WTC11 (cell line): ENCODE results near the gene HEYL. TPM values are rescaled to one million over a fixed set of nuclear protein-coding genes. Genes with fewer than 3 reads are reported as not detected.

Source experiments
- ATAC-seq: fragments of 200-7000 bp; cut with Tn5 transposase; 2 replicates; pipeline ENCODE4 v1.10.0; 2021; ENCODE audit warnings: mild to moderate bottlenecking, moderate library complexity
- CTCF ChIA-PET: fragments of 300-600 bp; sonication (Branson Sonifier 250); formaldehyde crosslinking; loops from one replicate; lab custom pipeline; 2021; ENCODE audit warnings: antibody characterized with exemption; lab: Charles Lee
- POLR2A ChIA-PET: fragments of 350-600 bp; sonication (Branson Sonifier 250); formaldehyde crosslinking; loops from one replicate; lab custom pipeline; 2021; ENCODE audit warnings: antibody characterized with exemption; lab: Charles Lee
- DNase-seq: peaks from one replicate; pipeline ENCODE4 v3.0.0; 2021; ENCODE audit warnings: low spot score
- H3K27ac Mint-ChIP-seq: 2 replicates; pipeline ENCODE4 v1.8.0; 2021; ENCODE audit warnings: mixed read lengths
- H3K27me3 Mint-ChIP-seq: 2 replicates; pipeline ENCODE4 v1.8.0; 2021; ENCODE audit warnings: low read depth, mild to moderate bottlenecking, moderate library complexity, mixed read lengths
- H3K36me3 Mint-ChIP-seq: 2 replicates; pipeline ENCODE4 v1.8.0; 2021; ENCODE audit warnings: mixed read lengths
- H3K4me1 Mint-ChIP-seq: 2 replicates; pipeline ENCODE4 v1.8.0; 2022; ENCODE audit warnings: mixed read lengths
- H3K4me3 Mint-ChIP-seq: 2 replicates; pipeline ENCODE4 v1.8.0; 2021; ENCODE audit warnings: mild to moderate bottlenecking, moderate library complexity, mixed read lengths
- H3K9me3 Mint-ChIP-seq: 2 replicates; pipeline ENCODE4 v1.8.0; 2021; ENCODE audit warnings: mixed read lengths
- EMX1 ChIP-seq: fragments of 250-450 bp; sonication (Bioruptor Pico); IDR thresholded peaks from 2 replicates; pipeline ENCODE4 v1.8.0; 2021; ENCODE audit warnings: mild to moderate bottlenecking
- ESRRA ChIP-seq: sonication (generic); formaldehyde crosslinking; IDR thresholded peaks from 2 replicates; pipeline ENCODE4 v1.8.1; 2022; ENCODE audit warnings: mild to moderate bottlenecking, missing genetic modification reagents, borderline replicate concordance
- GABPB1 ChIP-seq: sonication (generic); formaldehyde crosslinking; IDR thresholded peaks from 2 replicates; pipeline ENCODE4 v1.8.1; 2023; ENCODE audit warnings: mild to moderate bottlenecking, missing genetic modification reagents
- GRHL2 ChIP-seq: fragments of 250-450 bp; sonication (Bioruptor Pico); IDR thresholded peaks from 2 replicates; pipeline ENCODE4 v1.8.0; 2022; ENCODE audit warnings: mild to moderate bottlenecking, moderate library complexity; ENCODE audit not compliant: insufficient replicate concordance, severe bottlenecking
- GTF2I ChIP-seq: fragments of 250-450 bp; sonication (Bioruptor Pico); conservative IDR thresholded peaks from 2 replicates; pipeline ENCODE4 v1.4.0; 2021; ENCODE audit warnings: mild to moderate bottlenecking
- JUN ChIP-seq: sonication (generic); formaldehyde crosslinking; IDR thresholded peaks from 2 replicates; pipeline ENCODE4 v1.8.0; 2023; ENCODE audit warnings: mild to moderate bottlenecking, missing genetic modification reagents
- MXD4 ChIP-seq: fragments of 250-450 bp; sonication (Bioruptor Pico); IDR thresholded peaks from 2 replicates; pipeline ENCODE4 v1.8.0; 2021; ENCODE audit warnings: mild to moderate bottlenecking, moderate library complexity, borderline replicate concordance
- MYBL2 ChIP-seq: sonication (generic); formaldehyde crosslinking; IDR thresholded peaks from 2 replicates; pipeline ENCODE4 v1.8.1; 2023; ENCODE audit warnings: mild to moderate bottlenecking, moderate library complexity, missing genetic modification reagents
- NFE2L1 ChIP-seq: sonication (generic); formaldehyde crosslinking; IDR thresholded peaks from 2 replicates; pipeline ENCODE4 v1.8.1; 2023; ENCODE audit warnings: missing genetic modification reagents
- NR1H2 ChIP-seq: sonication (generic); formaldehyde crosslinking; IDR thresholded peaks from 2 replicates; pipeline ENCODE4 v1.9.0; 2021; ENCODE audit warnings: mild to moderate bottlenecking, moderate library complexity, missing genetic modification reagents
- TEAD4 ChIP-seq: sonication (generic); formaldehyde crosslinking; IDR thresholded peaks from 2 replicates; pipeline ENCODE4 v1.8.0; 2022; ENCODE audit warnings: mild to moderate bottlenecking, missing genetic modification reagents
- ZBTB21 ChIP-seq: sonication (generic); formaldehyde crosslinking; IDR thresholded peaks from 2 replicates; pipeline ENCODE4 v1.8.1; 2023; ENCODE audit warnings: mild to moderate bottlenecking, missing genetic modification reagents, borderline replicate concordance
- ZNF219 ChIP-seq: sonication (generic); formaldehyde crosslinking; IDR thresholded peaks from 2 replicates; pipeline ENCODE4 v1.8.0; 2023; ENCODE audit warnings: missing genetic modification reagents, mild to moderate bottlenecking, borderline replicate concordance
- total RNA-seq: library from RNA; stranded (reverse); gene quantifications from 3 replicates; pipeline ENCODE4 v1.2.3, GENCODE V29; 2021
- TF ChIP-seq, protein P1 (sequence below): fragments of 250-450 bp; sonication (Bioruptor Pico); IDR thresholded peaks from 2 replicates; pipeline ENCODE4 v1.9.0; 2021; ENCODE audit warnings: moderate library complexity, mild to moderate bottlenecking, inconsistent platforms, borderline replicate concordance
- TF ChIP-seq, protein P2 (sequence below): sonication (generic); formaldehyde crosslinking; IDR thresholded peaks from 2 replicates; pipeline ENCODE4 v1.8.0; 2022; ENCODE audit warnings: mild to moderate bottlenecking, missing genetic modification reagents
- TF ChIP-seq, protein P3 (sequence below): fragments of 200-600 bp; IDR thresholded peaks from 2 replicates; pipeline ENCODE4 v1.8.0; 2022; ENCODE audit warnings: antibody characterized with exemption
- TF ChIP-seq, protein P4 (sequence below): sonication (generic); formaldehyde crosslinking; IDR thresholded peaks from 2 replicates; pipeline ENCODE4 v1.8.1; 2023; ENCODE audit warnings: mild to moderate bottlenecking, missing genetic modification reagents, moderate library complexity
- TF ChIP-seq, protein P5 (sequence below): sonication (generic); formaldehyde crosslinking; IDR thresholded peaks from 2 replicates; pipeline ENCODE4 v1.8.0; 2023; ENCODE audit warnings: missing genetic modification reagents, mild to moderate bottlenecking, borderline replicate concordance
- TF ChIP-seq, protein P6 (sequence below): fragments of 250-450 bp; sonication (Bioruptor Pico); conservative IDR thresholded peaks from 2 replicates; pipeline ENCODE4 v1.9.0; 2021; ENCODE audit warnings: mild to moderate bottlenecking
- TF ChIP-seq, protein P7 (sequence below): sonication (generic); formaldehyde crosslinking; IDR thresholded peaks from 2 replicates; pipeline ENCODE4 v1.8.1; 2022; ENCODE audit warnings: low read depth, mild to moderate bottlenecking, moderate library complexity, missing genetic modification reagents, borderline replicate concordance

HEYL gene
- total RNA-seq, 1 experiment from 2014 or later = 2.3 TPM

DNA sequence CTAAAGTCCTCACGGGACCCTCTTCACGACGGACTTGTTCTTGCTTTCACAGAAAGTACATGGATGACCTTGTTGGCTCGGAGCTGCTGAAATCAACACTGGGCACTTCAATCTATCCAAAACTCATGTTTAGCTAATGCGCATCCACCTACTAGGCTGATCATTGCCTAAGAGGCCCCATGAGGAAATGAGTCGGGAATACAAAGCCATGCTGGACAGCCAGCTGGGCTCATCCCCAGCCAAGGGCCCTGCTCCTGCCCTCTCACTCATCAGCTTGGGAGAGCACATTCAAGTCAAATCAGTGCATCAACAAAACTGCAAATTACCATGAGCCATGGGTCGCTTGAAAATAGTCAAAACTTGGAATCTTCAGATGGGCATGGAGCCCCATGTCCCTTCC, 14.8 kb upstream of the HEYL start (continued):
- TF ChIP-seq, protein P1, sequence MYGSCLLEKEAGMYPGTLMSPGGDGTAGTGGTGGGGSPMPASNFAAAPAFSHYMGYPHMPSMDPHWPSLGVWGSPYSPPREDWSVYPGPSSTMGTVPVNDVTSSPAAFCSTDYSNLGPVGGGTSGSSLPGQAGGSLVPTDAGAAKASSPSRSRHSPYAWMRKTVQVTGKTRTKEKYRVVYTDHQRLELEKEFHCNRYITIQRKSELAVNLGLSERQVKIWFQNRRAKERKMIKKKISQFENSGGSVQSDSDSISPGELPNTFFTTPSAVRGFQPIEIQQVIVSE = no peak
- TF ChIP-seq ESRRA (CRISPR knock-in tag) (no peak), GABPB1 (no peak)

DNA sequence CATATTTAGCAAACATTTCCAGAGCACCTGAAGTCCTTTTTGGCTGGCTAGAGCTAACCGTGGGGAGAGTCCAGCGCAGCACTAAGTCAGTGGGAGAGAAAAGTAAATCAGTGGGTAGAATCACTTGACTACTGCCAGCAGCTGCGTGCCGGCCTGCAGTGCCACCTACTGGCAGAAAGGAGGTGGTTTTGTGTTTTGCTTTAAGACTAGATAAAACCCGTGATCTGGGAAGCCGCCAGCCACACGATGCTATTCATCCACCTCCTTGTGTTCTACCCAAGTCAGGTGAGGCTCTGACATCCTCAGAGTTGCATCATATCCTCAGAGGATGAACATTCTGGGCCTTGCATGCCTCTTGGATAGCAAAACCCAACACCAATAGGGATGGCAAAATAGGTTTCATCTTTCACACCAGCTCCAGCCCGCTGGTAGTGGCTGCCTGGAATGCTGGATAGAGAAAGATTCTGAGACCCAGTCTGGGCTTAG, 14.1 kb upstream of the HEYL start:
- POLR2A ChIA-PET = interaction anchor here (1.2 to 1.4 kb wide), 2 partner anchors 43 to 47 kb away, joined by 4 to 6 read pairs; no protein-coding TSS in a partner anchor
- Mint-ChIP-seq H3K4me3 (no peak overlapping the region), H3K4me1 (peaks cover 5% of the 10 kb centered on the region)
- CTCF ChIA-PET = interaction anchor here (0.6 to 5.9 kb wide), 19 partner anchors 10 to 162 kb away, joined by 3 to 86 read pairs (median 5); partner anchors contain the start of genes BMP8A, HEYL, HPCAL4 and NT5C1A
- TF ChIP-seq ZNF219 (CRISPR knock-in tag) (no peak), EMX1 (CRISPR knock-in tag) (no peak), ZBTB21 (no peak), JUN (CRISPR knock-in tag) (no peak), NFE2L1 (no peak)
- TF ChIP-seq, protein P2, sequence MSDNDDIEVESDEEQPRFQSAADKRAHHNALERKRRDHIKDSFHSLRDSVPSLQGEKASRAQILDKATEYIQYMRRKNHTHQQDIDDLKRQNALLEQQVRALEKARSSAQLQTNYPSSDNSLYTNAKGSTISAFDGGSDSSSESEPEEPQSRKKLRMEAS (CRISPR knock-in tag) = peak; percentile 62; the same call in 1 of the 2 replicates
- TF ChIP-seq, protein P3, sequence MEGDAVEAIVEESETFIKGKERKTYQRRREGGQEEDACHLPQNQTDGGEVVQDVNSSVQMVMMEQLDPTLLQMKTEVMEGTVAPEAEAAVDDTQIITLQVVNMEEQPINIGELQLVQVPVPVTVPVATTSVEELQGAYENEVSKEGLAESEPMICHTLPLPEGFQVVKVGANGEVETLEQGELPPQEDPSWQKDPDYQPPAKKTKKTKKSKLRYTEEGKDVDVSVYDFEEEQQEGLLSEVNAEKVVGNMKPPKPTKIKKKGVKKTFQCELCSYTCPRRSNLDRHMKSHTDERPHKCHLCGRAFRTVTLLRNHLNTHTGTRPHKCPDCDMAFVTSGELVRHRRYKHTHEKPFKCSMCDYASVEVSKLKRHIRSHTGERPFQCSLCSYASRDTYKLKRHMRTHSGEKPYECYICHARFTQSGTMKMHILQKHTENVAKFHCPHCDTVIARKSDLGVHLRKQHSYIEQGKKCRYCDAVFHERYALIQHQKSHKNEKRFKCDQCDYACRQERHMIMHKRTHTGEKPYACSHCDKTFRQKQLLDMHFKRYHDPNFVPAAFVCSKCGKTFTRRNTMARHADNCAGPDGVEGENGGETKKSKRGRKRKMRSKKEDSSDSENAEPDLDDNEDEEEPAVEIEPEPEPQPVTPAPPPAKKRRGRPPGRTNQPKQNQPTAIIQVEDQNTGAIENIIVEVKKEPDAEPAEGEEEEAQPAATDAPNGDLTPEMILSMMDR = peak; percentile 67
- TF ChIP-seq, all 79 proteins: peak for 2
- Mint-ChIP-seq H3K36me3 (no peaks in the 10 kb centered on the region), H3K9me3 (no peaks in the 10 kb centered on the region), H3K27ac (no peak overlapping the region), H3K27me3 (peaks cover 71% of the 10 kb centered on the region)
- peak; percentile 83 for DNase-seq
- ATAC-seq = peak; percentile 64

DNA sequence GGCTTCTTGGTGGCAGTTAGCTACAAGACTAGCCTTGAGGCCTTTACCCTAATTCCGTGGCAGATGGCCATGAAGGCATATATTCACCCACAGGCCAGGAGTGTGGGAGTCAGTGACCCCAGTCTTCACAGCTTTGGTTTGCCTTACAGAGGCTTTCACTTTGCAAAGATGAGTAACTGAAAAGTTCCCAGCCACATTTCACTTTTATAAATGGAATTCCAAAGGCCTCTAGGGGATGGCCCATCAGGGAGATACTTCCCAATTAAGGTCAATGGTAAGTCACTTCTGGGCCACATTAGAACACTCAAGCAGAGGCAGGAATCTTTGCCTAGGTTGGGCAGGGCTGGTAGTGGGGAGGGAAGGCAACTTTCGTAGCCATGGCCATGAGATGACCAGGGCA, 13.1 kb upstream of the HEYL start:
- no peaks in the 10 kb centered on the region for H3K9me3 Mint-ChIP-seq
- peaks cover 5% of the 10 kb centered on the region; the same call in 1 of the 2 replicates for H3K4me1 Mint-ChIP-seq
- ATAC-seq (no peak), DNase-seq (no peak)
- H3K27ac Mint-ChIP-seq = no peak overlapping the region
- peaks cover 71% of the 10 kb centered on the region for H3K27me3 Mint-ChIP-seq
- H3K36me3 Mint-ChIP-seq = no peaks in the 10 kb centered on the region
- ChIA-PET POLR2A (no interaction called here), CTCF (interaction anchor here (0.7 to 5.9 kb wide), 7 partner anchors 15 to 147 kb away, joined by 3 to 86 read pairs (median 6); partner anchors contain the start of gene NT5C1A)
- no peak overlapping the region for H3K4me3 Mint-ChIP-seq
- TF ChIP-seq TEAD4 (CRISPR knock-in tag) (no peak), GTF2I (CRISPR knock-in tag) (no peak), ESRRA (CRISPR knock-in tag) (no peak), NFE2L1 (no peak), MYBL2 (CRISPR knock-in tag) (no peak), GRHL2 (no peak), NR1H2 (CRISPR knock-in tag) (no peak), MXD4 (no peak)
- TF ChIP-seq, protein P4, sequence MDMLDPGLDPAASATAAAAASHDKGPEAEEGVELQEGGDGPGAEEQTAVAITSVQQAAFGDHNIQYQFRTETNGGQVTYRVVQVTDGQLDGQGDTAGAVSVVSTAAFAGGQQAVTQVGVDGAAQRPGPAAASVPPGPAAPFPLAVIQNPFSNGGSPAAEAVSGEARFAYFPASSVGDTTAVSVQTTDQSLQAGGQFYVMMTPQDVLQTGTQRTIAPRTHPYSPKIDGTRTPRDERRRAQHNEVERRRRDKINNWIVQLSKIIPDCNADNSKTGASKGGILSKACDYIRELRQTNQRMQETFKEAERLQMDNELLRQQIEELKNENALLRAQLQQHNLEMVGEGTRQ (CRISPR knock-in tag) = no peak
- TF ChIP-seq, protein P5, sequence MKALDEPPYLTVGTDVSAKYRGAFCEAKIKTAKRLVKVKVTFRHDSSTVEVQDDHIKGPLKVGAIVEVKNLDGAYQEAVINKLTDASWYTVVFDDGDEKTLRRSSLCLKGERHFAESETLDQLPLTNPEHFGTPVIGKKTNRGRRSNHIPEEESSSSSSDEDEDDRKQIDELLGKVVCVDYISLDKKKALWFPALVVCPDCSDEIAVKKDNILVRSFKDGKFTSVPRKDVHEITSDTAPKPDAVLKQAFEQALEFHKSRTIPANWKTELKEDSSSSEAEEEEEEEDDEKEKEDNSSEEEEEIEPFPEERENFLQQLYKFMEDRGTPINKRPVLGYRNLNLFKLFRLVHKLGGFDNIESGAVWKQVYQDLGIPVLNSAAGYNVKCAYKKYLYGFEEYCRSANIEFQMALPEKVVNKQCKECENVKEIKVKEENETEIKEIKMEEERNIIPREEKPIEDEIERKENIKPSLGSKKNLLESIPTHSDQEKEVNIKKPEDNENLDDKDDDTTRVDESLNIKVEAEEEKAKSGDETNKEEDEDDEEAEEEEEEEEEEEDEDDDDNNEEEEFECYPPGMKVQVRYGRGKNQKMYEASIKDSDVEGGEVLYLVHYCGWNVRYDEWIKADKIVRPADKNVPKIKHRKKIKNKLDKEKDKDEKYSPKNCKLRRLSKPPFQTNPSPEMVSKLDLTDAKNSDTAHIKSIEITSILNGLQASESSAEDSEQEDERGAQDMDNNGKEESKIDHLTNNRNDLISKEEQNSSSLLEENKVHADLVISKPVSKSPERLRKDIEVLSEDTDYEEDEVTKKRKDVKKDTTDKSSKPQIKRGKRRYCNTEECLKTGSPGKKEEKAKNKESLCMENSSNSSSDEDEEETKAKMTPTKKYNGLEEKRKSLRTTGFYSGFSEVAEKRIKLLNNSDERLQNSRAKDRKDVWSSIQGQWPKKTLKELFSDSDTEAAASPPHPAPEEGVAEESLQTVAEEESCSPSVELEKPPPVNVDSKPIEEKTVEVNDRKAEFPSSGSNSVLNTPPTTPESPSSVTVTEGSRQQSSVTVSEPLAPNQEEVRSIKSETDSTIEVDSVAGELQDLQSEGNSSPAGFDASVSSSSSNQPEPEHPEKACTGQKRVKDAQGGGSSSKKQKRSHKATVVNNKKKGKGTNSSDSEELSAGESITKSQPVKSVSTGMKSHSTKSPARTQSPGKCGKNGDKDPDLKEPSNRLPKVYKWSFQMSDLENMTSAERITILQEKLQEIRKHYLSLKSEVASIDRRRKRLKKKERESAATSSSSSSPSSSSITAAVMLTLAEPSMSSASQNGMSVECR = no peak
- TF ChIP-seq, protein P6, sequence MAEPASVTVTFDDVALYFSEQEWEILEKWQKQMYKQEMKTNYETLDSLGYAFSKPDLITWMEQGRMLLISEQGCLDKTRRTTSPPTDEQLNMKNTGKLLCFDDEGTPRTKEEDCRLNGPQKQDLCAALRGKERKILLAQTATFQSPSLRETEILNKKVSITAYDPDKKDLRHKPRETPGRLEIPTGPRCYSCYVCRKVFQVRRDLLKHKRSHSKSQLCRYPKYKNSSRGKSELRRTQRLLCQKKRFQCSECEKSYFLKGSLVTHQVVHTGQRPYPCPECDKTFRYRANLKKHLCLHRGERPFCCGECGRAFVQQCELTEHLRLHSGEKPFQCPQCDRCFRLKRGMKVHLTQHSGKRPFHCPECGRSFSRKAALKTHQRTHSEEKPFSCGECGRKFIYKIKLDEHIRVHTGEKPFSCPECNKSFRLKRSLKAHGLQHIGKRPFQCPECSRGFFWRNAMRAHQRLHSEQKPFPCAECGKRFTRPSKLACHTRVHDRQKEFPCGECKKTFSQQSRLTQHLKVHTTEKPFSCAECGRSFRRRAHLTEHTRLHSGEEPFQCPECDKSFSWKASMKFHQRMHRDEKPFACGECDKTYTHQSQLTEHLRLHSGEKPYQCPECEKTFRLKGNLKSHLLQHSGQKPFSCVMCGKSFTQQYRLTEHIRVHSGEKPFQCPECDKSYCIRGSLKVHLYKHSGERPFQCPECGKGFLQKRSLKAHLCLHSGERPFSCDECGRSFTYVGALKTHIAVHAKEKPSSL (CRISPR knock-in tag) = no peak
- TF ChIP-seq, protein P7, sequence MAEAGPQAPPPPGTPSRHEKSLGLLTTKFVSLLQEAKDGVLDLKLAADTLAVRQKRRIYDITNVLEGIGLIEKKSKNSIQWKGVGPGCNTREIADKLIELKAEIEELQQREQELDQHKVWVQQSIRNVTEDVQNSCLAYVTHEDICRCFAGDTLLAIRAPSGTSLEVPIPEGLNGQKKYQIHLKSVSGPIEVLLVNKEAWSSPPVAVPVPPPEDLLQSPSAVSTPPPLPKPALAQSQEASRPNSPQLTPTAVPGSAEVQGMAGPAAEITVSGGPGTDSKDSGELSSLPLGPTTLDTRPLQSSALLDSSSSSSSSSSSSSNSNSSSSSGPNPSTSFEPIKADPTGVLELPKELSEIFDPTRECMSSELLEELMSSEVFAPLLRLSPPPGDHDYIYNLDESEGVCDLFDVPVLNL = no peak
